ENCODE results near the gene ARID1B. TPM values are rescaled to one million over a fixed set of nuclear protein-coding genes. Genes with fewer than 3 reads are reported as not detected.

ARID1B gene
- total and polyA plus RNA-seq, 12 donors, result 11.2 to 63.2 (median 52.2) TPM

GRCh38 chr6:156910011-156910334 is 132.8 kb downstream of the ARID1B start:
- Histone ChIP-seq H3K9me3 (no peaks in the 10 kb centered on the region), H3K27ac (no peak overlapping the region), H3K4me3 (no peak overlapping the region), H3K36me3 (peaks cover 0 to 4% (median 0%) of the 10 kb centered on the region in 9 donors), H3K4me1 (peaks cover 0 to 38% (median 10%) of the 10 kb centered on the region in 9 donors), H3K27me3 (no peaks in the 10 kb centered on the region)
- no peak for DNase-seq
- 99% methylated on average over 4 of the region's 4 CpGs for WGBS, 2 donors
- ATAC-seq, result no peak
- TF ChIP-seq CTCF (IDR thresholded peaks at IDR 0.05), result no peak
- intact Hi-C loops (cut with DNase I), result no loop called here

GRCh38 chr6:156910938-156911337 is 133.8 kb downstream of the ARID1B start:
- Histone ChIP-seq H3K27me3 (no peaks in the 10 kb centered on the region), H3K4me1 (peaks cover 0 to 33% (median 11%) of the 10 kb centered on the region in 9 donors), H3K36me3 (peaks cover 0 to 4% (median 0%) of the 10 kb centered on the region in 9 donors), H3K9me3 (no peaks in the 10 kb centered on the region), H3K27ac (no peak overlapping the region), H3K4me3 (no peak overlapping the region)
- DNase-seq (no peak), ATAC-seq (no peak)
- WGBS, 2 donors, result 57 to 89% methylated on average over 1 of the region's 1 CpG
- no peak for TF ChIP-seq CTCF (IDR thresholded peaks at IDR 0.05)
- intact Hi-C loops (cut with DNase I), result no loop called here

- ATAC-seq (no peak), DNase-seq (no peak)
- Histone ChIP-seq H3K36me3 (peaks cover 0 to 4% (median 0%) of the 10 kb centered on the region in 9 donors), H3K4me3 (no peak overlapping the region), H3K27me3 (no peaks in the 10 kb centered on the region), H3K27ac (no peak overlapping the region), H3K9me3 (no peaks in the 10 kb centered on the region), H3K4me1 (peaks cover 0 to 39% (median 16%) of the 10 kb centered on the region in 9 donors)
- no peak for TF ChIP-seq CTCF (IDR thresholded peaks at IDR 0.05)
- intact Hi-C loops (cut with DNase I), result no loop called here
- WGBS, 2 donors, result 79 to 89% methylated on average over 2 of the region's 2 CpGs
Observed at GRCh38 chr6:156911581-156911980, 134.4 kb downstream of the ARID1B start.

- Histone ChIP-seq H3K27me3 (no peaks in the 10 kb centered on the region), H3K9me3 (no peaks in the 10 kb centered on the region), H3K27ac (no peak overlapping the region), H3K36me3 (peaks cover 0 to 4% (median 0%) of the 10 kb centered on the region in 9 donors), H3K4me3 (no peak overlapping the region), H3K4me1 (peaks cover 0 to 47% (median 25%) of the 10 kb centered on the region in 9 donors)
- DNase-seq, result no peak
- peak in 1 of 8 donors; percentile 18 for ATAC-seq
- TF ChIP-seq CTCF (IDR thresholded peaks at IDR 0.05), result no peak
- intact Hi-C loops (cut with DNase I), result no loop called here
Observed at GRCh38 chr6:156912431-156912830, 135.3 kb downstream of the ARID1B start.

Data from heart right ventricle (tissue), 16 donors.